Skin epidermis (tissue), 12 donors: ENCODE data around the gene PPP2R5D.
"Not testable (repeated sequence)": the region's sequence is repeated elsewhere in the genome, so short reads cannot be mapped to it uniquely, and the experiment has no call there.

Experiments used
- H3K27ac ChIP-seq, 21 experiments: fragments of 200-600 bp; sonication (generic) in 11 of 21; one replicate each; pipeline ENCODE4 v1.5.0; 2020; ENCODE audit warnings: mild to moderate bottlenecking in 3 of 21, inconsistent platforms in 2 of 21, moderate library complexity in 2 of 21
- H3K4me3 ChIP-seq, 7 experiments: fragments of 200-600 bp; sonication (generic) in 2 of 7; one replicate each; pipeline ENCODE4 v1.5.0; 2020; ENCODE audit warnings: inconsistent platforms in 2 of 7, mild to moderate bottlenecking in 2 of 7, moderate library complexity in 1 of 7

PPP2R5D gene

GRCh38 chr6:42984001-42984923, at the start of gene PPP2R5D:
TSS of gene PPP2R5D (plus strand) at chr6:42984570. CDS start at chr6:42984678, 108 bp downstream.
- H3K4me3 ChIP-seq, result peak within 1 kb of the TSS; percentile 59 to 92 (median 75)

GRCh38 chr6:42935322-42935721, 49.0 kb upstream of the PPP2R5D start:
- Histone ChIP-seq H3K4me3 (no peak overlapping the region), H3K27ac (no peak overlapping the region)

More at GRCh38 chr6:42984001-42984923, at the start of gene PPP2R5D:
- H3K27ac ChIP-seq, result peak within 1 kb of the TSS; percentile 71 to 97 (median 89)

- H3K27ac ChIP-seq, result no peak overlapping the region
Measured at GRCh38 chr6:42936398-42936797, 48.0 kb upstream of the PPP2R5D start.

GRCh38 chr6:42937548-42938427, 46.6 kb upstream of the PPP2R5D start:
- H3K4me3 ChIP-seq, result no peak overlapping the region
- no peak overlapping the region for H3K27ac ChIP-seq

More at GRCh38 chr6:42936398-42936797, 48.0 kb upstream of the PPP2R5D start:
- H3K4me3 ChIP-seq, result no peak overlapping the region

- Histone ChIP-seq H3K4me3 (no peak overlapping the region), H3K27ac (no peak overlapping the region)
Measured at GRCh38 chr6:42938428-42938796, 46.0 kb upstream of the PPP2R5D start.

GRCh38 chr6:42938987-42939809, 45.2 kb upstream of the PPP2R5D start:
- Histone ChIP-seq H3K27ac (no peak overlapping the region), H3K4me3 (no peak overlapping the region)

- Histone ChIP-seq H3K4me3 (no peak overlapping the region), H3K27ac (no peak overlapping the region)
Measured at GRCh38 chr6:42939810-42940167, 44.6 kb upstream of the PPP2R5D start.

GRCh38 chr6:42940493-42941045, 43.8 kb upstream of the PPP2R5D start:
- H3K4me3 ChIP-seq, result no peak overlapping the region
- H3K27ac ChIP-seq, result no peak overlapping the region

- H3K27ac ChIP-seq, H3K4me3 ChIP-seq: not testable (repeated sequence)
Measured at GRCh38 chr6:42941356-42941755, 43.0 kb upstream of the PPP2R5D start.

GRCh38 chr6:42942444-42942843, 41.9 kb upstream of the PPP2R5D start:
- H3K4me3 ChIP-seq, result no peak overlapping the region
- H3K27ac ChIP-seq, result no peak overlapping the region

- Histone ChIP-seq H3K27ac (no peak overlapping the region), H3K4me3 (no peak overlapping the region)
Measured at GRCh38 chr6:42947950-42948349, 36.4 kb upstream of the PPP2R5D start.

- H3K4me3 ChIP-seq, result no peak overlapping the region
- H3K27ac ChIP-seq, result no peak overlapping the region
Measured at GRCh38 chr6:42952389-42952788, 32.0 kb upstream of the PPP2R5D start.

- not testable (repeated sequence) for H3K27ac ChIP-seq
Measured at GRCh38 chr6:42954405-42954804, 30.0 kb upstream of the PPP2R5D start.

GRCh38 chr6:42958125-42958524, 26.2 kb upstream of the PPP2R5D start:
- Histone ChIP-seq H3K4me3 (no peak overlapping the region), H3K27ac (no peak overlapping the region)

More at GRCh38 chr6:42954405-42954804, 30.0 kb upstream of the PPP2R5D start:
- H3K4me3 ChIP-seq, result not testable (repeated sequence)

- Histone ChIP-seq H3K4me3 (peak overlapping the region in 6 of 7 experiments; percentile 20 to 48 (median 37)), H3K27ac (no peak overlapping the region)
Measured at GRCh38 chr6:42959917-42960242, 24.5 kb upstream of the PPP2R5D start.

GRCh38 chr6:42960243-42961019, 23.9 kb upstream of the PPP2R5D start, which contains the start of gene GNMT:
TSS of gene GNMT (plus strand) at chr6:42960754. CDS start at chr6:42960768, 14 bp downstream.
- Histone ChIP-seq H3K4me3 (peak within 1 kb of the TSS; percentile 20 to 48 (median 35)), H3K27ac (peak within 1 kb of the TSS in 3 of 21 experiments; percentile 16 to 71 (median 53))

- Histone ChIP-seq H3K4me3 (peak overlapping the region; percentile 20 to 48 (median 35)), H3K27ac (peak overlapping the region in 3 of 21 experiments; percentile 16 to 71 (median 53))
Measured at GRCh38 chr6:42961020-42961470, 23.3 kb upstream of the PPP2R5D start.

GRCh38 chr6:42962096-42962495, 22.3 kb upstream of the PPP2R5D start:
- Histone ChIP-seq H3K4me3 (no peak overlapping the region), H3K27ac (no peak overlapping the region)
